Left lung (tissue), 10 donors: ENCODE measurements around the gene CDH11. TPM values are rescaled to one million over a fixed set of nuclear protein-coding genes. Genes with fewer than 3 reads are reported as not detected.

ENCODE experiments used
- ATAC-seq: fragments of 200-7000 bp; cut with Tn5 transposase; one replicate; pipeline ENCODE4 v1.9.1; 2020; ENCODE audit warnings: moderate library complexity
- DNase-seq, 4 donors: peaks; one replicate each; pipeline ENCODE4 v3.0.0-alpha.2; 2013 to 2020
- H3K27ac ChIP-seq, 2 donors: fragments of 200-600 bp; sonication (generic) in 1 of 2; one replicate each; pipeline versions ENCODE4 v1.5.0 to v1.8.0; 2020 to 2021
- H3K27me3 ChIP-seq, 2 donors: fragments of 200-600 bp; sonication (generic) in 1 of 2; one replicate each; pipeline versions ENCODE4 v1.5.0 to v1.8.0; 2020 to 2021
- H3K36me3 ChIP-seq, 2 donors: fragments of 200-600 bp; sonication (generic) in 1 of 2; one replicate each; pipeline versions ENCODE4 v1.5.0 to v1.8.0; 2020 to 2021
- H3K4me1 ChIP-seq, 2 donors: fragments of 200-600 bp; one replicate each; pipeline ENCODE4 v1.8.0; 2021
- H3K4me3 ChIP-seq, 2 donors: fragments of 200-600 bp; sonication (generic) in 1 of 2; one replicate each; pipeline versions ENCODE4 v1.5.0 to v1.8.0; 2020 to 2021; ENCODE audit warnings: mild to moderate bottlenecking in 1 of 2
- H3K9me3 ChIP-seq, 2 donors: fragments of 200-600 bp; sonication (generic) in 1 of 2; one replicate each; pipeline versions ENCODE4 v1.5.0 to v1.8.0; 2020 to 2021
- intact Hi-C, 2 donors: fragments of 100-400 bp; cut with DNase I; formaldehyde crosslinking; loops; one replicate each; pipeline versions ENCODE4 v1.11.2 to v1.14.2; 2022
- polyA plus RNA-seq, 6 donors: library from polyadenylated mRNA; unstranded; fragments of 120-200 nt; gene quantifications; one replicate each; pipeline ENCODE4 v1.2.1, GENCODE V29; 2013; ENCODE audit not compliant: insufficient read length in 6 of 6
- total RNA-seq, 2 donors: library from RNA; stranded (reverse); fragmentation: NEBNext Ultra II Directional; extraction: Animal tissue kit (Norgen Biotek cat#: 25700); gene quantifications; one replicate each; pipeline ENCODE4 v1.2.1, GENCODE V29; 2021
- TF ChIP-seq, protein P1 (sequence below), 2 donors: fragments of 200-600 bp; sonication (generic) in 1 of 2; IDR thresholded peaks; one replicate each; pipeline versions ENCODE4 v1.5.0 to v1.8.0; 2021; ENCODE audit warnings: antibody characterized with exemption in 2 of 2
- donor health status: DM: no; HTN: yes; CAD: no.
- donor health status: DM: no; HTN: no; CAD: no.

The CDH11 gene
- total and polyA plus RNA-seq, 8 donors = 161 to 350 (median 311) TPM

DNA sequence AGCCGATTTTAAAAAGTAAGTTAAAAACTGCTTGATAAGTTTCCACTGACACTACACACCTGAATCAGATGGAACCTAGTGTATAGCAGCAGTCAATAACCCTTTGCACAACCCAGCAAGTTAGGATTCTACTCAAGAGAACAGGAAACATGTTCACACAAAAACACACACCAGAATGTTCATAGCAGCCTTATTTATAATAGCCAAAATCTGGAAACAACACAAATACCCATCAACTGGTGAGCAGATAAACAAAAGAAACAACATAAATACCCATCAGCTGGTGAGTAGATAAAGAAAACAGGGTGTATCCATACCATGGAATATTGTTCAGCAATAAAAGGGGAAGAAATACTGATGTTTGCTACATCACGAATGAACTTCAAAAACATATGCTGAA lies 2.7 kb upstream of the CDH11 start:
- H3K27ac ChIP-seq = peak overlapping the region in 1 of 2 donors; percentile 87
- peaks cover 7 to 54% of the 10 kb centered on the region in 2 donors for H3K27me3 ChIP-seq
- peak overlapping the region in 1 of 2 donors; percentile 43 for H3K4me3 ChIP-seq
- ATAC-seq (no peak), DNase-seq (no peak)
- no peaks in the 10 kb centered on the region for H3K36me3 ChIP-seq
- TF ChIP-seq, protein P1, sequence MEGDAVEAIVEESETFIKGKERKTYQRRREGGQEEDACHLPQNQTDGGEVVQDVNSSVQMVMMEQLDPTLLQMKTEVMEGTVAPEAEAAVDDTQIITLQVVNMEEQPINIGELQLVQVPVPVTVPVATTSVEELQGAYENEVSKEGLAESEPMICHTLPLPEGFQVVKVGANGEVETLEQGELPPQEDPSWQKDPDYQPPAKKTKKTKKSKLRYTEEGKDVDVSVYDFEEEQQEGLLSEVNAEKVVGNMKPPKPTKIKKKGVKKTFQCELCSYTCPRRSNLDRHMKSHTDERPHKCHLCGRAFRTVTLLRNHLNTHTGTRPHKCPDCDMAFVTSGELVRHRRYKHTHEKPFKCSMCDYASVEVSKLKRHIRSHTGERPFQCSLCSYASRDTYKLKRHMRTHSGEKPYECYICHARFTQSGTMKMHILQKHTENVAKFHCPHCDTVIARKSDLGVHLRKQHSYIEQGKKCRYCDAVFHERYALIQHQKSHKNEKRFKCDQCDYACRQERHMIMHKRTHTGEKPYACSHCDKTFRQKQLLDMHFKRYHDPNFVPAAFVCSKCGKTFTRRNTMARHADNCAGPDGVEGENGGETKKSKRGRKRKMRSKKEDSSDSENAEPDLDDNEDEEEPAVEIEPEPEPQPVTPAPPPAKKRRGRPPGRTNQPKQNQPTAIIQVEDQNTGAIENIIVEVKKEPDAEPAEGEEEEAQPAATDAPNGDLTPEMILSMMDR (IDR thresholded peaks at IDR 0.05) = no peak
- no peaks in the 10 kb centered on the region for H3K9me3 ChIP-seq
- H3K4me1 ChIP-seq = no peaks in the 10 kb centered on the region
- intact Hi-C loops = no loop called here

DNA sequence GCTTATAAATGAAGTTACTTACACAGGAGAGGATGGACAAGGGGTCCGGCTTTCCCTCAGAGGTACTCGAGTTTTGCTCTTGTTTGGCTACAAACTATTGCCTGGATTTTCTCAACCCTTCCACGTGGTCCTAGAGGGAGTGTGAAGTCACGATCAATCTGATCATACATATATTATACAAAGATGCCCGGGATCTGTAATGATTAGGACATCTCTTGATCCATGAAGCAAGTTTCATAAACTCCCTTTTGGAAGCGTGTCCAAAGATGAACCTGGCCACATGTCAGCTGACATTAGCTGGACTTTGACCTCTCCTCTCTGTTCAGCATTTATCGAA lies 2.3 kb upstream of the CDH11 start:
- Histone ChIP-seq H3K27ac (peak overlapping the region; percentile 73 to 87), H3K4me3 (peak overlapping the region; percentile 43 to 45)
- no peak for ATAC-seq

DNA sequence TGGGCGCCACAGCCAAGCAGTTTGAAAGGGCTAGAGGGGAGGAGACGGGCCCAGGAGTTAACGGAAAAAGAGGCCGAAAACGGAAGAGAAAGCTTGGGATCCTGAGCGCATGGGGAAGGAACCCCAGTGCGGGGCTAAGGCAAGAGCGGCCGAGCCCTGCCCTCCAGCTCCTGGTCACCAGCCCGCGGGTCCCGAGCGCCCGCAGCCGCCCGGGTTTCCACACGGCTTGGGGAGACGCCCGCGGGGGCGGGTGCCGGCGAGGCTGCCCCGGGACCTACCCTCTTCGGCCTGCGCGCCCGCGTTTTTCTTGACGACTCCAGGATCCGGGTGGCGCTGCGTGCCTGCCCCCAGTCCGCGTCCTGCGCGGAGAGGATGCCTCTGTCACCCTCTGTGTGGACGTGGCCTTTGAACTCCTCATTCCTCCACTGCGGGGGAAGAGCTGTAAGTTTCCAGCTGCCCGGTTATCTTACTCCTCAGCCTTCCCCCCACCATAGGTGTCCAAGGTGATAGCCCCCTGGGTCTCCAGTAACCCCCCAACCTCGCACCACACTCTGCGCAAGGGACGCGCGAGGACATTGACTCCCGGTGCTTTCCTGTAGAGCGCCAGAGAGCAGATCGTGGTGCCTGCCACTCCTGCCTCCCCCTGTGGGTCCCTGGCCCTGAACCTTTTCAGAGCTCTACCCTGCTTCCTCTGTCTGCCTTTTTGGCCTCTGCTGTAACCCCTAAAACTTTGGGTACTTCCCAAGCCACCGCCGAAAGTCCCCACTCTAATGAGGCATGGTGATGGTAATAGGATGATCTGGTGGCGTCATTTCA lies 1.7 kb upstream of the CDH11 start:
- peak; percentile 33 to 77 (median 42) for DNase-seq
- H3K4me1 ChIP-seq = no peaks in the 10 kb centered on the region
- intact Hi-C loops = no loop called here
- peaks cover 7 to 63% of the 10 kb centered on the region in 2 donors for H3K27me3 ChIP-seq
- no peaks in the 10 kb centered on the region for H3K9me3 ChIP-seq
- ATAC-seq = peak; percentile 2
- peak overlapping the region; percentile 73 to 87 for H3K27ac ChIP-seq
- TF ChIP-seq, protein P1 (IDR thresholded peaks at IDR 0.05) = no peak
- no peaks in the 10 kb centered on the region for H3K36me3 ChIP-seq
- H3K4me3 ChIP-seq = peak overlapping the region; percentile 43 to 45

More for the DNA sequence above, 2.3 kb upstream of the CDH11 start:
- no peaks in the 10 kb centered on the region for H3K9me3 ChIP-seq
- TF ChIP-seq, protein P1 (IDR thresholded peaks at IDR 0.05) = no peak
- H3K4me1 ChIP-seq = no peaks in the 10 kb centered on the region
- intact Hi-C loops = no loop called here
- H3K36me3 ChIP-seq = no peaks in the 10 kb centered on the region
- H3K27me3 ChIP-seq = peaks cover 7 to 58% of the 10 kb centered on the region in 2 donors
- no peak for DNase-seq

DNA sequence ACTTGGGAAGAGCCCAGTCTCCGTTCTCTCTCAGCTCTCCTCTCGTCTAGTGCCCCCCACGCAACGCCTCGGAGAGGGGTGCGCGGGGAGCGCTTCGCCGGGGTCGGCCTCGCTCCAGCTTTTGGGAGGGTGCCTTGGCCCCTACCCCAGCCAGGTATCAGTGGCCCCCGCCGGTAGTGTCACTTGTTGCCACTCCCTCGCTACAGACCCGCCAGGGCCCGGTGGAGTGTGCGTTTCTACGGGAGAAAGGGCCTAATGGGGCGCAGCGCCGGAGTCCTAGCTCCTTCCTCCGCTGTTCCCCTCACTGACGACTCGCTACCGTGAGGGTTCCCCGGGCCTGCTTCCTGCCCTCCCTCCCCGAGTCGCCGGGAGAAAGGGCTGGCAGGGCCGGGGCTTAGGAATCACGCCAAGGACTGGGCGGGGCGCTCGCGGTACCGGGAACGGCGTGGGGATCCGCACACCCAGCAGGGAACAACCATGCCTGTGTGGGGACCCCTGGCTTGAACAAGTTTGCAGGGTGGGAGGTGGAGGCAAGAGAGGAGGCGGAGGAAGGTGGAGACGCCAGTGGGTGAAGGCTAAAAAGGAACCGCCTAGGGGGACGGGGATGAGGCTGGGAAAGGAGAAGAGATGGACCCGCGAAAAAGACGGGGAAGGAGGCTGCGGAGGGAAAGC lies 997 bp upstream of the CDH11 start:
- intact Hi-C loops = no loop called here

More for the DNA sequence above, 997 bp upstream of the CDH11 start:
- H3K9me3 ChIP-seq = no peaks in the 10 kb centered on the region
- H3K4me1 ChIP-seq = no peaks in the 10 kb centered on the region
- TF ChIP-seq, protein P1 (IDR thresholded peaks at IDR 0.05) = no peak
- H3K36me3 ChIP-seq = no peaks in the 10 kb centered on the region
- peaks cover 7 to 69% of the 10 kb centered on the region in 2 donors for H3K27me3 ChIP-seq
- peak overlapping the region; percentile 43 to 45 for H3K4me3 ChIP-seq
- ATAC-seq = peak; percentile 48
- peak overlapping the region; percentile 73 to 87 for H3K27ac ChIP-seq
- peak; percentile 47 to 84 (median 70) for DNase-seq
